HG03439 (cell line): ENCODE data around the gene UBB.

Experiments used
- ATAC-seq: cut with Tn5 transposase; IDR thresholded peaks from one replicate; pipeline ENCODE4 v1.9.1; 2021; ENCODE audit warnings: mild to moderate bottlenecking, moderate library complexity; ENCODE audit not compliant: unreplicated experiment

Gene UBB

GRCh38 chr17:16380640-16381495, at the start of gene UBB:
TSS of gene UBB (plus strand) at chr17:16381091. CDS start at chr17:16381908, 817 bp downstream.
- ATAC-seq: peak; percentile 87

- ATAC-seq: no peak
Observed at GRCh38 chr17:16338391-16338790, 42.5 kb upstream of the UBB start.

GRCh38 chr17:16339402-16339801, 41.5 kb upstream of the UBB start:
- no peak for ATAC-seq

- ATAC-seq: no peak
Observed at GRCh38 chr17:16339959-16340358, 40.9 kb upstream of the UBB start.

DNA sequence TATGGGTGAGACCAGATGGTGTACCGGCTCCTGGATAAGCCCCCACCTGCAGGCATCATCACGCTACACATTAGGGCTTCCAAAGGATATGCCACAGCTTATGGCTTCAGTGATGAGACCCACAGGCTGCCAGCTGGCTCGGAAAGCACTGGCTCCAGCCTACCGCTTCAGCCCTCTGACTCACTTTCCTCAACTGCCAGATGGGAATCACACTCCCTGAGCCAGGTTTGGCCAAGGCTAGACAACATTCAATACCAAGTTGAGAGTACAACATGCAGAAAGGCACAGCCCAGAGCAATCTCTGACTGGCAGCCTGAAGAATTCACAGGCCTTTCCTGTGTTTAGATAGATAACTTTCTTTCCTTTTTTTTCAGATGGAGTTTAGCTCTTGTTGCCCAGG, 37.9 kb upstream of the UBB start:
- ATAC-seq: no peak

- no peak for ATAC-seq
Observed at GRCh38 chr17:16343569-16343968, 37.3 kb upstream of the UBB start.

GRCh38 chr17:16345565-16345964, 35.3 kb upstream of the UBB start:
- no peak for ATAC-seq

DNA sequence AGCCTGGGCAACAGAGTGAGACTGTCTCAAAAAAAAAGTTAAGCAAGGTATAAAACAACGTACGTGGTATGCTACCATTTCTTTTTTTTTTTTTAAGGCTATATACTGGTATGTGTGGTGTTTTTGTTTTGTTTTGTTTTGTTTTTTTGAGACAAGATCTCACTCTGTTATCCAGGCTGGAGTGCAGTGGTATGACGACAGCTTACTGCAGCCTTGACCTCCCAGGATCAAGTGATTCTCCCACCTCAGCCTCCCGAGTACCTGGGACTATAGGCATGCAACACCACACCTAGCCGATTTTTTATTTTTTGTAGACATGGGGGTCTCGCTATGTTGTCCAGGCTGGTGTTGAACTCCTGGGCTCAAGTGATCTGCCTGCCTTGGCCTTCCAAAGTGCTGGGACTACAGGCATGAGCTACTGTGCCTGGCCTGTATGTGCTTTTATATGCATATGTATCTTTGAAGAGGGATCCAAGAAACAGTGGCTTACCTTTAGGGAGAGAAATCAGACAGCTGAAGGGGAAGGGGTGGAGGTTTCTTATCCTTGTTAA, 34.1 kb upstream of the UBB start:
- ATAC-seq: no peak

GRCh38 chr17:16348586-16348985, 32.3 kb upstream of the UBB start:
- ATAC-seq: no peak

- ATAC-seq: no peak
Observed at GRCh38 chr17:16349431-16349830, 31.5 kb upstream of the UBB start.

DNA sequence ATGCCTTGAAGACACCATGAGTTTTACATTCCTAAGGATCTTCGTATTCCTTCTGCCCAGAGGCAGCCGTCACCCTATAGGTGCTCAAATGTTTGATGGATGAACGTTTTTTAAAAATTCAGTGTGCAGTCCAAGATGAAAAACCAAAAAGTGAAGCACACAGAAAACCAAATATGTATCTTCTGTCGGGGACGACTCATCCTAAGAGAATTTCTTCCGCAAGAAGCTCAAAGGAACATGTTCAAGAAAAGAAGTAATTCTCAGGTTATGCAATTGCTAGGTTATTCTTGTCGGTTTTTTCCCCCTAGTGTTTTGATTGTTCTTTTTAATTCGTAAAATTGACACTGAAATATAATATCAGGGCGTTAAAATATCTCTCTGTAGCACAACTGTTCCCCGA, 29.1 kb upstream of the UBB start:
- no peak for ATAC-seq

DNA sequence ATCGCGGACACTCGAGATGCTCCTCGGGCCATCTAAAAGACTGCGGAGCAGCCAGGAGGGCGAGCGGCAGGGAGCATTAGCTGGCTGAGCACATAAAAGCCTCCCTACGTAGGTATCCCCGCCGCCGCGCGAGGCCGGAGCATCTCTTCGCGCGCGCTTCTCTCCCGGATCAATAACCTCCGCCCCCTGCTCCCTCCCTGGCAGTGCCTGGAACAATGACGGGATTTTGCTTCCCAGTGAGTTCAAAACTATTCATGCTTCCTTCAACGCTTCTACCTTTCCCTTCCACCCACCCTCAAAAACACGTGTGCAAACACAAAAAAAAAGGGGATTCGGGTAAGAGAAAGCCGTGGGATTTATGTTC, 28.6 kb upstream of the UBB start:
- ATAC-seq: no peak

GRCh38 chr17:16352667-16353316, 28.1 kb upstream of the UBB start:
- peak; percentile 42 for ATAC-seq

GRCh38 chr17:16353317-16354174, 27.3 kb upstream of the UBB start, which contains the start of gene CENPV:
TSS of gene CENPV (minus strand) at chr17:16353469. CDS start at chr17:16353436, 33 bp downstream.
- ATAC-seq: peak; percentile 55

DNA sequence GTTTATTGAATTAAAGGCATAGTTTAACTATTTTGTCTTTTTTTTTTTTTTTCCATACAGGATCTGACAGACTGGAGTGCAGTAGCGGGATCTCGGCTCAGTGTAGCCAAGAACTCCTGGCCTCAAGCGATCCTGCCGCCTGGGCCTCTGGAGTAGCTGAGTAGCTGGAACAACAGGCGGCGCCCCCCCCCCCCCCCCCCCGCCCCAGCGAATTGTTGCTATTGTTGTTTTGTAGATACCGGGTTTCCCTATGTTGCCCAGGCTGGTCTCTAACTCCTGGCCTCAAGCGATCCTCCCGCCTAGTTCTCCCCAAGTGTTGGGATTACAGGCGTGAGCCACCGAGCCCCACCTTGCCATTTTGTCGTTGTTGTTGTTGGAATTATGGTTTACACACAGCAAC, 26.3 kb upstream of the UBB start:
- no peak for ATAC-seq

DNA sequence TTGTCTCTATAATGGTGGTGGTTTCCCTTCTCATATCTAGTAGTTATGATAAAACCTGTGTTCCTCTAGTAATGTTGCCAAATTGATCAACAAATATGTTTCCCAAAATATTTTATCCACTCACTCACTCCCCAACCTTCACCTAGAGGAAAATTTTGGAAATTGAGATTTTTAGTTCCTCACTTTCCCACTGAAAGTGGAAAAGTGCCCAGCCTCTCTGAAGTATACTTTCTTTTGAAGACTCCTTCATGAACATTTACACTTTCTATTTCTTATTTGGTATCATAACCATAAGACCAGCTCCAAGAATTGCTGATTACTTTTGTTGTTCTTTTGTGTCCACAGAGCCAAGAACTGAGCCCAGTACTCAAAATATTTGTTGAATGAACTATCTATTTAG, 22.5 kb upstream of the UBB start:
- no peak for ATAC-seq

DNA sequence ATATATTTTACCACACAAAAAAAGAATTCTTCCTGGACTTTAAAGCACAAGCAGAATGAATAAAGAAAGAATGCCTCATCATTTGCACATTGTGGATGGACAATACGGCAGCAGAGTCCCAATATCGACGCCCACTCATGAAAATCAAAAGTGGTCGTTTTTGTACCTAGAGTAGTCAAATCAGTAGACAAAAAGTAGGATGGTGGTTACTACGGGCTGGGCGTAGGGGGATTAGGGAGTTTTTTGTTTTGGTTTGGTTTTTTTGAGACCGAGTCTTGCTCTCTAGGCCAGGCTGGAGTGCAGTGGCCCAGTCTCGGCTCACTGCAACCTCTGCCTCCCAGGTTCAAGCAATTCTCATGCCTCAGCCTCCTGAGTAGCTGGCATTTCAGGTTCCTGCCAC, 19.0 kb upstream of the UBB start:
- no peak for ATAC-seq

DNA sequence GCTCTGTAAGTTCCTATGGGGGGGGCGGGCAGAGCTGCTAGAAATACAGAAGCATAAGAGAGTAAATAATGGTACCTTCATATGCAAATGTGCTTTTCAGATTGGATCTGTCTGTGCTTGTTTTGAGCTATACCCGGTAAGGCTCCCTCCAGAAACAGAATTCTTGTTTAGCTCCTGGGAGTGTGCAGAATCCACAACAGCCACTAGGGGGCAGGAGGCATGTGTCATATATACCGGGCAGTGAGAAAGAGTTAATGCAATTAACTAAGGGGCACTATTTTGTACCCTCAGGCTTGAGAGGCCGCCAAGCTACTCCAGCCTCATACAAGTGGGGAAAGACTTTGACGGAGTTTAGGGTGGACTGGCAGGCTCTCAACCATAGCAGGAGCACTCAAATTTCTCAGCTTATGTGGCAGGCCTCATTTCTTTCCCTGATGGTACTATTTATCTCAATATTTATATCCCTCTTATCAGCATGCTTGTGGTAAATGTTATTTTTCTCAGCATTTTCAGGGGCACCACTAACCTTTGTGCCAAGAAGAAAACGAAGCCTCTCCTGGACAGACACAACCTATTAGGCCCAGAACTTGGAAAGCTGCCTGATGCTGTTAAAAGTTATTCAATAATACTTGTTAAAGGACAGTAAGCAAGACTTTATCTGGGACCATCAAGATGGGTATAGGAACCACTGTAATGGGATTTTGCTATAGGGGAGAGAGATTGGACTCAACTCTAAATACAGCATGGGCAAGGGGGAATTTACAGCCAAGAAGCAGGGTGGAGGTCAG, 16.9 kb upstream of the UBB start:
- ATAC-seq: peak; percentile 70

DNA sequence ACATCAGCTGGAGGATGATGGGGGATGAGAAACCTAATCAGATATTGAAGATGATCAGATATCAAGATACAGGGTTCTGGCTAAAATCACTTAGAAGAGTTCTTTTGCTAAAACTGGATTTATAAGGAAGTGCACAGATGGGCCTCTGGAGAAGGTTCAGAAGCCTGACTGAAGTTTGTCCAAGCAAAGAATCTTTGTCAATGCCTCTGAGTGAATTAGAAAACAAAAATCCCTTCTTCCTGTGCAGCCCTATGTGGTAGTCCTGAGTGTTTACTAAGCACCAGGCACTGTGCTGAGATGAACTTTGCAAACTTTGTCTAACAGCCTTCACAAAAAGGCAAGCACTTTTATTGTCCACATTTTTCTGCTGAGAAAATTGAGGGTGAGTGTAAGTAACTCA, 16.3 kb upstream of the UBB start:
- ATAC-seq: no peak

- ATAC-seq: no peak
Observed at GRCh38 chr17:16371742-16372141, 9.1 kb upstream of the UBB start.
